ENCODE results near the gene SCARB2. TPM values are rescaled to one million over a fixed set of nuclear protein-coding genes. Genes with fewer than 3 reads are reported as not detected.
A peak's percentile ranks its signal among the peaks of the same experiment; 100 is the strongest.

The SCARB2 gene
- 100 to 1,000 TPM in 2 of 4 donors, 10 to 100 TPM in 2; 87.6 to 107 (median 95.8) TPM for total RNA-seq

GRCh38 chr4:76213415-76214176 is at the start of gene SCARB2:
Gene SCARB2 (minus strand): TSS chr4:76213824. CDS start chr4:76213543, 281 bp downstream.
- no peaks in the 10 kb centered on the region for H3K36me3 ChIP-seq

DNA sequence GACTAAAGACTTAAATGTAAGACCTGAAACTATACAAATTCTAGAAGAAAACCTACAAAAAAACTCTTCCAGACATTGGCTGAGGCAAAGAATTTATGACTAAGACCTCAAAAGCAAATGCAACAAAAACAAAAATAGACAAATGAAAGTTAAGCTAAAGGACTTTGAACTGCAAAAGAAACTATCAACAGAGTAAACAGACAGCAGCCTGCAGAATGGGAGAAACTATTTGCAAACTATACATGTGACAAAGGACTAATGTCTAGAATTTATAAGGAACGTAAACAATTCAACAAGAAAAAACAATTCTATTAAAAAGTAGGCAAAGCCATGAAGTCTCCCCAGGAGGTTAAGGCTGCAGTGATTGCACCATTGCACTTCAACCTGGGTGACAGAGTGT is 46.9 kb upstream of the SCARB2 start:
- Histone ChIP-seq H3K4me3 (no peak overlapping the region), H3K9me3 (no peaks in the 10 kb centered on the region), H3K4me1 (no peaks in the 10 kb centered on the region), H3K27me3 (peaks cover under 1% of the 10 kb centered on the region), H3K36me3 (no peaks in the 10 kb centered on the region), H3K27ac (no peak overlapping the region)
- TF ChIP-seq CTCF (IDR thresholded peaks at IDR 0.05) (no peak), POLR2AphosphoS5 (IDR thresholded peaks at IDR 0.05) (no peak), EP300 (IDR thresholded peaks at IDR 0.05) (no peak), POLR2A (IDR thresholded peaks at IDR 0.05) (no peak)
- 39% methylated on average over 1 of the region's 1 CpG for WGBS
- DNase-seq (ENCODE audit: low spot score in 2 of 2), result no peak

More at GRCh38 chr4:76213415-76214176, at the start of gene SCARB2:
- DNase-seq (ENCODE audit: low spot score in 2 of 2), result peak; percentile 89 to 91
- 0% methylated on average over 2 of the region's 94 CpGs for WGBS
- H3K4me3 ChIP-seq, result peak within 1 kb of the TSS; percentile 81
- H3K27ac ChIP-seq, result peak within 1 kb of the TSS; percentile 98
- H3K27me3 ChIP-seq, result no peaks in the 10 kb centered on the region
- H3K9me3 ChIP-seq, result no peaks in the 10 kb centered on the region
- H3K4me1 ChIP-seq, result peaks cover 74% of the 10 kb centered on the region
- TF ChIP-seq POLR2AphosphoS5 (IDR thresholded peaks at IDR 0.05) (peak in 2 of 3 donors; percentile 7 to 36), EP300 (IDR thresholded peaks at IDR 0.05) (no peak), CTCF (IDR thresholded peaks at IDR 0.05) (no peak), POLR2A (IDR thresholded peaks at IDR 0.05) (peak in 1 of 2 donors; percentile 64)

DNA sequence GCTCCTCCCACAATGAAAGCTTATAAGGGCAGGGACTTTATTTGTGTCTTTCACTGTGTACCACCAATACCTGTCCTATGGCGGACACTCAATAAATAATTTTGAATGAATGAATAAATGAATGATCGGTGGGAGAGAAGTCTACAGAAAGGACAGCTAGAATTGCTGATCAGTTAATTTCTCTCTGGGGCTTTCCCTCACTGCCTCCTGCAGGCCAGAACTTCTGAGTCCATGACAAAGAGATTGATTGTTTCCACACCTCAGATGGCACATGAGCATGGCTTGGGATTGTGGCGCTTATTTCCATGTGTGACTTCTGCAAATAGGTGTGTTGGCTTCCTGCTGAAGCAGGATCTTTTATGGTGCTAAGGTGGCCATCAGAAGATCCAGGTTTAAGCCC is 44.2 kb upstream of the SCARB2 start:
- Histone ChIP-seq H3K36me3 (no peaks in the 10 kb centered on the region), H3K27ac (no peak overlapping the region), H3K4me1 (no peaks in the 10 kb centered on the region), H3K4me3 (no peak overlapping the region), H3K9me3 (no peaks in the 10 kb centered on the region), H3K27me3 (peaks cover 8% of the 10 kb centered on the region)
- no peak for TF ChIP-seq CTCF (IDR thresholded peaks at IDR 0.05)
- no peak for TF ChIP-seq POLR2A (IDR thresholded peaks at IDR 0.05)
- no peak for TF ChIP-seq EP300 (IDR thresholded peaks at IDR 0.05)
- no peak for TF ChIP-seq POLR2AphosphoS5 (IDR thresholded peaks at IDR 0.05)
- DNase-seq (ENCODE audit: low spot score in 2 of 2), result no peak
- 94% methylated on average over 3 of the region's 3 CpGs for WGBS

GRCh38 chr4:76256968-76257367 is 43.3 kb upstream of the SCARB2 start:
- H3K36me3 ChIP-seq, result no peaks in the 10 kb centered on the region
- no peak overlapping the region for H3K4me3 ChIP-seq
- 77% methylated on average over 1 of the region's 1 CpG for WGBS
- peaks cover 13% of the 10 kb centered on the region for H3K27me3 ChIP-seq
- TF ChIP-seq POLR2A (IDR thresholded peaks at IDR 0.05) (no peak), CTCF (IDR thresholded peaks at IDR 0.05) (no peak), EP300 (IDR thresholded peaks at IDR 0.05) (no peak), POLR2AphosphoS5 (IDR thresholded peaks at IDR 0.05) (no peak)
- H3K4me1 ChIP-seq, result peaks cover 4% of the 10 kb centered on the region
- no peak for DNase-seq (ENCODE audit: low spot score in 2 of 2)
- no peak overlapping the region for H3K27ac ChIP-seq
- no peaks in the 10 kb centered on the region for H3K9me3 ChIP-seq

DNA sequence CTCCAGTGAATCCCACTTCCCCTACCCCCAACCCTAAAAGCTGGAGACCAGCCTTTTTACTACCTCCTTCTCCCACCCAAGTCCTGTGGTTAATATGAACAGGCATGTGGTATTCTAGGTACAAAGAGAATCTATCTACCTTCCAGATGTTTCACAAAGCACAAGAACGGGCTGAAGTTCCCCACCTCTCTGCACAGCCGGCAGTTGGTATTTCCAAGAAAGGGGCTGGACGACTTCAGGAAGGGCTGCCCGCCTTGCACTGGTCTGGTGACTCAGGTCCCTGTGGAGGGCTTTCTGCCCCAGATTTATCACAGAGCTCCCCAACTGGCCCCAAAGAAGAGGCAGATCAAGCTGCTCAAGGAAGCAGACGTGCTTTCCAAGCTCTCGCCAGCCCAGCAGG is 42.4 kb upstream of the SCARB2 start:
- Histone ChIP-seq H3K36me3 (no peaks in the 10 kb centered on the region), H3K9me3 (no peaks in the 10 kb centered on the region), H3K27ac (no peak overlapping the region), H3K27me3 (peaks cover 22% of the 10 kb centered on the region), H3K4me3 (no peak overlapping the region), H3K4me1 (peaks cover 13% of the 10 kb centered on the region)
- TF ChIP-seq CTCF (IDR thresholded peaks at IDR 0.05) (no peak), EP300 (IDR thresholded peaks at IDR 0.05) (no peak), POLR2A (IDR thresholded peaks at IDR 0.05) (no peak), POLR2AphosphoS5 (IDR thresholded peaks at IDR 0.05) (no peak)
- WGBS, result 73% methylated on average over 5 of the region's 6 CpGs
- no peak for DNase-seq (ENCODE audit: low spot score in 2 of 2)

Data from suprapubic skin (tissue), 4 donors.